ENCODE results near the gene CALHM6. TPM values are rescaled to one million over a fixed set of nuclear protein-coding genes. Genes with fewer than 3 reads are reported as not detected.

CALHM6 gene
- polyA plus RNA-seq, 1 of the 3 experiments (the other 2 are of a cell fraction), result 0.51 TPM

GRCh38 chr6:116459927-116460326 lies 1.2 kb upstream of the CALHM6 start (continued):
- TF ChIP-seq TEAD4 (IDR thresholded peaks at IDR 0.05; ENCODE audit: borderline replicate concordance, insufficient read depth), result no peak
- TF ChIP-seq RXRA (IDR thresholded peaks at IDR 0.05; ENCODE audit: borderline replicate concordance, low read depth), result no peak
- no peak for TF ChIP-seq TCF12 (IDR thresholded peaks at IDR 0.05)
- TF ChIP-seq NRF1 (IDR thresholded peaks at IDR 0.05; ENCODE audit: low read depth, low read length), result no peak
- TF ChIP-seq EP300 (IDR thresholded peaks at IDR 0.05; ENCODE audit: borderline replicate concordance in 1 of 2, low read depth in 1 of 2, low read length in 1 of 2), result no peak

DNA sequence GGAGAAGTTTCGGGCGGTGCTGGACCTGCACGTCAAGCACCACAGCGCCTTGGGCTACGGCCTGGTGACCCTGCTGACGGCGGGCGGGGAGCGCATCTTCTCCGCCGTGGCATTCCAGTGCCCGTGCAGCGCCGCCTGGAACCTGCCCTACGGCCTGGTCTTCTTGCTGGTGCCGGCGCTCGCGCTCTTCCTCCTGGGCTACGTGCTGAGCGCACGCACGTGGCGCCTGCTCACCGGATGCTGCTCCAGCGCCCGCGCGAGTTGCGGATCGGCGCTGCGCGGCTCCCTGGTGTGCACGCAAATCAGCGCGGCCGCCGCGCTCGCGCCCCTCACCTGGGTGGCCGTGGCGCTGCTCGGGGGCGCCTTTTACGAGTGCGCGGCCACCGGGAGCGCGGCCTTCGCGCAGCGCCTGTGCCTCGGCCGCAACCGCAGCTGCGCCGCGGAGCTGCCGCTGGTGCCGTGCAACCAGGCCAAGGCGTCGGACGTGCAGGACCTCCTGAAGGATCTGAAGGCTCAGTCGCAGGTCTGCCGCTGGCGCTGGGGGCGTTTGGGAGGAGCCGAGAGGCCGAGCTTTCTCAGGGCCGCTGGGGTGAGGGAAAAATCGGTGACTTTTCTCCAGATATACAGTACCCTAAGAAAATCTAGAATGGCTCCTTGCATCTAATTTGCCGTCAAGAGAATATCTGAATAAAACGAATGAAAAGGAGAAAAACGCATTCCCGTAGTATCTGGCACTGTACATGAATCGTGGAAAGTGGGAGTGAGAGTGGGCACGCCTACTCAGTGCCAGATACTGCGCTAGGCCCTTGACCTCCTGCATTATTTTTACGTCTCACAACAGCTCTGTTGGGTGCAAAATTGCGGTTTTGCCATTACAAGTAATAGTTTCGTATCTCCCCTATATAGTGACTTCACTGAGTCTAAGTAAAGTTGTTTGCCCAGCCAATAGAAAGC lies 1.0 kb downstream of the CALHM6 start:
- Histone ChIP-seq H3K4me2 (peak overlapping the region; percentile 28; the same call in 1 of the 2 replicates), H3K4me3 (ENCODE audit: low read depth in 2 of 2, low read length in 1 of 2) (peak overlapping the region; percentile 23 to 39; a peak in 2 of 4 replicates), H3K27ac (ENCODE audit: low read depth in 2 of 2, low read length in 1 of 2) (no peak overlapping the region), H3K9me3 (no peaks in the 10 kb centered on the region), H3K9ac (no peak overlapping the region), H3K36me3 (replicated peaks in 1 of 2; ENCODE audit: control insufficient read depth in 1 of 2, insufficient read depth in 2 of 2, low read length in 1 of 2) (no peaks in the 10 kb centered on the region), H3K27me3 (ENCODE audit: insufficient read depth) (no peaks in the 10 kb centered on the region), H4K20me1 (ENCODE audit: insufficient read depth) (no peaks in the 10 kb centered on the region), H2AFZ (ENCODE audit: low read depth) (no peak overlapping the region), H3K79me2 (ENCODE audit: insufficient read depth) (no peaks in the 10 kb centered on the region), H3F3A (replicated peaks; ENCODE audit: insufficient read depth) (no peaks in the 10 kb centered on the region), H3K9me2 (no peaks in the 10 kb centered on the region), H3K4me1 (ENCODE audit: control insufficient read depth in 1 of 2, insufficient read depth in 2 of 2, low read depth in 1 of 2, low read length in 1 of 2) (peaks cover 0 to 7% of the 10 kb centered on the region in 2 experiments; a peak in 1 of 4 replicates)
- WGBS (ENCODE audit: low lambda C conversion rate), result 37% methylated on average over 42 of the region's 84 CpGs
- POLR2A ChIA-PET, result no interaction called here
- TF ChIP-seq, protein P1, sequence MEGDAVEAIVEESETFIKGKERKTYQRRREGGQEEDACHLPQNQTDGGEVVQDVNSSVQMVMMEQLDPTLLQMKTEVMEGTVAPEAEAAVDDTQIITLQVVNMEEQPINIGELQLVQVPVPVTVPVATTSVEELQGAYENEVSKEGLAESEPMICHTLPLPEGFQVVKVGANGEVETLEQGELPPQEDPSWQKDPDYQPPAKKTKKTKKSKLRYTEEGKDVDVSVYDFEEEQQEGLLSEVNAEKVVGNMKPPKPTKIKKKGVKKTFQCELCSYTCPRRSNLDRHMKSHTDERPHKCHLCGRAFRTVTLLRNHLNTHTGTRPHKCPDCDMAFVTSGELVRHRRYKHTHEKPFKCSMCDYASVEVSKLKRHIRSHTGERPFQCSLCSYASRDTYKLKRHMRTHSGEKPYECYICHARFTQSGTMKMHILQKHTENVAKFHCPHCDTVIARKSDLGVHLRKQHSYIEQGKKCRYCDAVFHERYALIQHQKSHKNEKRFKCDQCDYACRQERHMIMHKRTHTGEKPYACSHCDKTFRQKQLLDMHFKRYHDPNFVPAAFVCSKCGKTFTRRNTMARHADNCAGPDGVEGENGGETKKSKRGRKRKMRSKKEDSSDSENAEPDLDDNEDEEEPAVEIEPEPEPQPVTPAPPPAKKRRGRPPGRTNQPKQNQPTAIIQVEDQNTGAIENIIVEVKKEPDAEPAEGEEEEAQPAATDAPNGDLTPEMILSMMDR (IDR thresholded peaks at IDR 0.05), result no peak
- TF ChIP-seq MAX (IDR thresholded peaks at IDR 0.05; ENCODE audit: low read depth), result peak; percentile 66; the same call in 1 of the 2 replicates
- peak; percentile 77 for DNase-seq
- CTCF ChIA-PET, result interaction anchor here (0.9 kb wide), 1 partner anchor 174 kb away, joined by 3 read pairs; no protein-coding TSS in a partner anchor

DNA sequence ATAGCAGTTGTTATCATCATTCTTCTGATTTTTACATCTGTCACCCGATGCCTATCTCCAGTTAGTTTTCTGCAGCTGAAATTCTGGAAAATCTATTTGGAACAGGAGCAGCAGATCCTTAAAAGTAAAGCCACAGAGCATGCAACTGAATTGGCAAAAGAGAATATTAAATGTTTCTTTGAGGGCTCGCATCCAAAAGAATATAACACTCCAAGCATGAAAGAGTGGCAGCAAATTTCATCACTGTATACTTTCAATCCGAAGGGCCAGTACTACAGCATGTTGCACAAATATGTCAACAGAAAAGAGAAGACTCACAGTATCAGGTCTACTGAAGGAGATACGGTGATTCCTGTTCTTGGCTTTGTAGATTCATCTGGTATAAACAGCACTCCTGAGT lies 2.1 kb downstream of the CALHM6 start:
- ChIA-PET CTCF (interaction anchor here (1.4 kb wide), 1 partner anchor 48 kb away, joined by 3 read pairs; the partner anchor contains the start of gene CALHM5), POLR2A (no interaction called here)
- TF ChIP-seq RFX5 (IDR thresholded peaks at IDR 0.05; ENCODE audit: low read length) (no peak), FOXM1 (IDR thresholded peaks at IDR 0.05; ENCODE audit: low read depth) (no peak), EZH2phosphoT487 (IDR thresholded peaks at IDR 0.05; ENCODE audit: borderline replicate concordance, low read depth) (no peak), SMC3 (IDR thresholded peaks at IDR 0.05; ENCODE audit: low read depth, low read length) (no peak), YY1 (IDR thresholded peaks at IDR 0.05; ENCODE audit: low read depth) (no peak), EP300 (IDR thresholded peaks at IDR 0.05; ENCODE audit: borderline replicate concordance in 1 of 2, low read depth in 1 of 2, low read length in 1 of 2) (no peak), PBX3 (IDR thresholded peaks at IDR 0.05) (no peak), TAF1 (IDR thresholded peaks at IDR 0.05; ENCODE audit: borderline replicate concordance, low read depth, low read length) (no peak), FOXJ3 (CRISPR knock-in tag; IDR thresholded peaks at IDR 0.05) (no peak), NRF1 (IDR thresholded peaks at IDR 0.05; ENCODE audit: low read depth, low read length) (no peak), MEF2A (IDR thresholded peaks at IDR 0.05; ENCODE audit: borderline replicate concordance, low read depth) (no peak), IRF3 (IDR thresholded peaks at IDR 0.05; ENCODE audit: low read depth, low read length) (no peak), CHD2 (IDR thresholded peaks at IDR 0.05; ENCODE audit: low read length, partially characterized antibody) (no peak), POLR2AphosphoS5 (IDR thresholded peaks at IDR 0.05; ENCODE audit: low read depth, low read length) (no peak), NFIC (IDR thresholded peaks at IDR 0.05; ENCODE audit: borderline replicate concordance) (no peak), SIN3A (IDR thresholded peaks at IDR 0.05; ENCODE audit: borderline replicate concordance, low read depth, low read length) (no peak)

More for the DNA sequence above, 2.1 kb downstream of the CALHM6 start:
- Histone ChIP-seq H3K4me1 (ENCODE audit: control insufficient read depth in 1 of 2, insufficient read depth in 2 of 2, low read depth in 1 of 2, low read length in 1 of 2) (peaks cover 0 to 7% of the 10 kb centered on the region in 2 experiments; a peak in 1 of 4 replicates), H3K79me2 (ENCODE audit: insufficient read depth) (no peaks in the 10 kb centered on the region), H3K27ac (ENCODE audit: low read depth in 2 of 2, low read length in 1 of 2) (no peak overlapping the region), H3K4me2 (no peak overlapping the region), H3K27me3 (ENCODE audit: insufficient read depth) (no peaks in the 10 kb centered on the region), H2AFZ (ENCODE audit: low read depth) (no peak overlapping the region), H3K4me3 (ENCODE audit: low read depth in 2 of 2, low read length in 1 of 2) (no peak overlapping the region), H4K20me1 (ENCODE audit: insufficient read depth) (no peaks in the 10 kb centered on the region), H3K36me3 (replicated peaks in 1 of 2; ENCODE audit: control insufficient read depth in 1 of 2, insufficient read depth in 2 of 2, low read length in 1 of 2) (no peaks in the 10 kb centered on the region), H3F3A (replicated peaks; ENCODE audit: insufficient read depth) (no peaks in the 10 kb centered on the region), H3K9me2 (no peaks in the 10 kb centered on the region), H3K9me3 (no peaks in the 10 kb centered on the region), H3K9ac (no peak overlapping the region)
- no peak for DNase-seq
- WGBS (ENCODE audit: low lambda C conversion rate), result 88% methylated on average over 4 of the region's 4 CpGs
